GM21576 (cell line): ENCODE measurements around the gene RHOXF2.
"Not testable (repeated sequence)": the region's sequence is repeated elsewhere in the genome, so short reads cannot be mapped to it uniquely, and the experiment has no call there.

Experiments
- ATAC-seq: cut with Tn5 transposase; IDR thresholded peaks from one replicate; pipeline ENCODE4 v1.9.1; 2021; ENCODE audit warnings: mild to moderate bottlenecking, moderate library complexity; ENCODE audit not compliant: unreplicated experiment

RHOXF2 gene, protein sequence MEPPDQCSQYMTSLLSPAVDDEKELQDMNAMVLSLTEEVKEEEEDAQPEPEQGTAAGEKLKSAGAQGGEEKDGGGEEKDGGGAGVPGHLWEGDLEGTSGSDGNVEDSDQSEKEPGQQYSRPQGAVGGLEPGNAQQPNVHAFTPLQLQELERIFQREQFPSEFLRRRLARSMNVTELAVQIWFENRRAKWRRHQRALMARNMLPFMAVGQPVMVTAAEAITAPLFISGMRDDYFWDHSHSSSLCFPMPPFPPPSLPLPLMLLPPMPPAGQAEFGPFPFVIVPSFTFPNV

DNA sequence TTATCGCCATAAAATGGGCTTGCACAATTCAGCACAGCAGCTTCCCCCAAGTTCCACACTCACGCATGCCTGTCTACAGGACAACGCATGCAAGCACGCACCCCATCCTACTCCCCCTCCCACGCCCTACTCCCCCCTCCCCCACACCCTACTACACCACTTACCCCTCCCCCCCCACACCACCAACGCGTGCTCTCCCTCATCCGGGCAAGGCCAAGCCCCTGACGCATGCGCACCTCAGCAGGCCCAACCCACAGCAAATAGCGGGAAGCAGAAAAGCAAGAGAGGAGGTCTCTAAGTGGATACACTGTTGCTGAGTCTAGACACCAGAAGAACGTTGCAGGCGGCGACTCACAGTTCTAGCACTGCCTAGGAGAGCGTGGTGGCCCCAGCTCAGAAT, at the start of gene RHOXF2:
Gene RHOXF2, plus strand, starts transcription at position 301 of the 400 bp plus-strand sequence. CDS start 138 bp downstream, outside the sequence.
- not testable (repeated sequence) for ATAC-seq

DNA sequence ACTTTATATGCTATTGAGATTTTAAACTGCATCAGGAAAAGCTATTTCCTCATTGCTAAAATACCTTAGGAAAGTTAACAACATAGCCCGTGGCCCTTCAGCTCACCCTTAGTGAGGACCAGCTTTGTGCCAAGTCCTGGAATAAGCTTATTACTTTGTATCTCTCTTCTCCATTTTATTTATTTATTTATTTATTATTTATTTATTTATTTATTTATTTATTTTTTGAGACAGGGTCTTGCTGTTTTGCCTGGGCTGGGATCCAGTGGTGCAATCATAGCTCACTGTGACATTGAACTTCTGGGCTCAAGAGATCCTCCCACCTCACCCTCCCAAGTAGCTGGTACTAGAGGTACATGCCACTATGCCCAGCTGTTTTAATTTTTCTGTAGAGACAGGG, 49.0 kb upstream of the RHOXF2 start:
- no peak for ATAC-seq

DNA sequence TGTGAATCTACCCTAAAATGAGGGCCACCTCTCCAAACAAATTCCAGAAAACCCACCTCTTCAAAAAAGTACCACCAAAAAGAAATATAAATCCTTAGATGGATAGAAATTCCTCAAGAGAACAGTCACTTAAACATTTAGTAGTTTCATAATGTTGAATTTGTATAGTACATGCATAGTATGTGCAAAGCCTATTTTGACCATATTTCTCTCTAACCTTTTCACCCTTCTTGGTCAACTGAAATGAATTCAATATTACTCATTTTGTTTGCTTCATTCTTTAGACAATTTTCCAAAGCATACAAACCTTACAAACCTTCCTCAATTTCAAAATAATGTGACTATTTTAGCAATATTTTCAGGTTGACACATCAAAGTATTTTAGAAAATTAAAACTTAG, 46.8 kb upstream of the RHOXF2 start:
- no peak for ATAC-seq

DNA sequence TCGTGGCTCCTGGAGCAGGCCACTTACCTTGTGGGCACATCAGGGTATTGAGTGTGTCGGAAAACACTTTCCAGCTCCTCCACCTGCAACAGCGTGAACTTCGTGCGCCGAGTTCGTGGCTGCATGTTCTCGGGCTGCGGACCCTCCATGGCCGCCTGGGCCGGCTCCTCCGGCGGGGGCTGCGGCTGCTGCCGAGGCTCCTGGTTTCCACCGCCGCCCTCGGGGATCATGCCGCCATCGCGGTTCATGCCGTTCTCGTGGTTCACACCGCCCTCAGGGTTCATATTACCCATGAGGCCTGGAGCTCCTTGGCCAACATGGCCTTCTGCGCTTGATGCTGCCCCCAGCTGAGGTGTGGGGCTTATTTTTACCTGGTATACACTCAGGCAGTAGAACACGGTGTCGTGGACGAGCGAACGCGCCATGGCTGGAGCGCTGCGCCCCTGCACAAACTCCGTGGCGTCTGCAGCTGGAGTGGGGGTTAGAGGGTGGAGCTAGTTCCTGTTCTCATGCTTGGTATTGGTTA, 42.9 kb upstream of the RHOXF2 start, which contains the start of gene RHOXF1:
Gene RHOXF1, minus strand, starts transcription at position 476 of the 526 bp plus-strand sequence. Its CDS starts 51 bp downstream, at position 425.
- ATAC-seq = no peak

DNA sequence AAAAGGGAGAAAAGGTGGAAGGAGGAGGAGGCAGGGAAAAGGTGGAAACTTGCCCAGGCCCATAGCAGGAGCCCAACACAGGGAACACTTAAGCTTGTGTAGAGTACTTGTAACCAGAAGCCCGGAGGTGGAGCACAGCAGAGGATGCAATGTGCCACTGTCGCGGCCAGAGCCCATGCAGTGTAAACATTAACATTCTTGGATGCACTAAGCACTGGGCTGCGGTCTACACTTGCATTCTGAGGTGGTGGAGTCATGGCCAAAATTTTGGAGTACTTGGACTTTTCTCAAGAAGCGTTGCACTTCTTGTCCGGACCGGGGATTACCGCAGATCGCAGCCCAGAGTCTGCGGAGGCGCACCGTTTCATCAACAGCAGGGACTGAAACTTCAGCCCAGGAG, 38.2 kb upstream of the RHOXF2 start:
- ATAC-seq = no peak

DNA sequence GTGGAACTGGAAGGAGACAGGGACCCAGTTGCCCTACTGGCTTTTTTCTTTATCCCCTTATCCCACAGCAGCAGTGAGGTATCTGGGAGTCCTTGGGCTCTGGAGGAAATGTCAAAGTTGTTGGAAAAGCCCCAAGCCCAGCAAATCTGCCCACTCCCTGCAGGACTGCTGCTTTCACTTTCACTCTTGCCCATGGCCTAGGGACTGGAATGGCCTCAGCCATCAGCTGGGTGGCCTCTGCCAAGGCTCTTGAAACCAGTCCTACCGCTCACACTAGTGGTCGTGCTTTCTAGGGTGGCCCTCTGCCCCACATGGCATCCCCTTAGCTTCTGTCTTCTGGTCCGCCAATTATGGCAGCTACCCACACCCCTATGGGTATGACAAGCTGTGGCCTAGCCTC, 33.0 kb upstream of the RHOXF2 start:
- ATAC-seq = no peak

DNA sequence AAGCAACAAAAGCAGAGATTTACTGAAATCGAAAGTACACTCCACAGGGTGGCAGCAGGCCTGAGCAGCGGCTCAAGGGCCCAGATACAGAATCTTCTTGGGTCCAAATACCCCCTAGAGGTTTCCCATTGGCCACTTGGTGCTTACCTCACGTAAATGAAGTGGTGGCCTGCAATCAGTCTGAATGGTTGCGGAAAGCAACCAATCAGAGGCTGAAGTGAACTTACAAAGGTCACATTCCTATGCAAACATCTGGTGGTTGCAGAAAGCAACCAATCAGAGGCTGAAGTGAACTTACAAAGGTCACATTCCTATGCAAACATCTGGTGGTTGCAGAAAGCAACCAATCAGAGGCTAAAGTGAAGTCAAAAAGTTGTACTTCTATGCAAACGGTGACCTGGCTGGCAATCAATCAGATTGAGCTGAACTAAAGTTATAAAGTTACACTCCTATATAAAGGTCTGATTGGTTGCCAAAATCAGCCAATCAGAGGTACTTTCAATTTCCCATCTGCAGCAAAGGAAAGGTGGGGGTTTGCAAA, 30.0 kb upstream of the RHOXF2 start:
- ATAC-seq = not testable (repeated sequence)

DNA sequence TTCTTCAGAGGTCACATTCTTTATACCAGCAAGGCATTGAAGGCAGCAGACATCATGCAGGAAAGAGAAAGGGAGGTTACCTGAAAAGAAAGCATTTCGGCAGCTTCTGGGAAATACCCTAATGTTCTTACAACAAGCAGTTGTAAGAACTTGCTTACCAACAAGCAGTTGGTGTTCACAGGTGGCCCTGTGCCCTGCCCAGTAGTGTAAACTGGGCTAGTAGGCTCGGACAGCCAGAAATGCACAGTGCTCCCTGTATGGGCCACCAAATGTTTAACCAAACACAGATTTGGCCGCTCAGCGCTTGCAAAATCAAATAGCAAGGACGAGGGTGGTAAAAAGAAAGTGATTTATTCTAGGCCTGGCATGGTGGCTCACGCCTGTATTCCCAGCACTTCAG, 22.3 kb upstream of the RHOXF2 start:
- no peak for ATAC-seq

DNA sequence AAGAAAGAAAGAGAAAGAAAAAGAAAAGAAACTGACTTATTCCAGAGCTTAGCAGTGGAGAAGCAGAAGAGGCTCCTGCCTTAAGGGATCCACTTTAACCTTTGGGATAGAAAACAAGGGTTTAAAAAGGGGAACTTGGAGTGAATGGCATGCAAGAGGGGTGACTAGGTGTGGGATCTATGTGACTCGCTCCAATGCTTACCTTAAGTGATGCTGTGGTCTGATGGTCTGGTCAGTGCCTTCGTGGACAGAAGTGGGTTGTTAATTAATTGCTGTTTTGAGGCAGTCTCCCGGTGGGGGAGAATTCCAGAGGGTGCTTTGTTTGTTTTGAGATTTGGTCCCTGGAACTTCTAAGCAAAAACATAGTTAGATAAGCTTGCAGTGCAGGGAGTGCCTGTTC, 21.6 kb upstream of the RHOXF2 start:
- no peak for ATAC-seq

DNA sequence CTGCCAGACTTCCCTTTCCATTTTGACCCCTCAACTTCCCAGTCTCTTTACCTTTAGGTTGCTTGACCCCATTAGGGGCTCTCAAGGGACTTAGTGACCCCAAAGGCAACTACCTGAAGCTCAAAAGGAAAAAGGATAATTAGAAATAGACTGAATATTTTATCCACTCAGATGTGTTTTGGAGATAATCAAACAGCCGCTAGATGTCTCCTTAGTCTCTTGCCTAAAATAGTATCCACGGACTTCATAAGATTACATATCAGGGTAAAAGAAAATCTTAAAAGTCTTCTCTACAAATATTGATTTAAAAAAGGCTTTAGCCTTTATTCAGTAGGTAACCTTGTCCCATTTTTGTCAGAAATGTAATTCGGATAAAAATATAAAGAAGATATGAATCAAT, 21.0 kb upstream of the RHOXF2 start:
- no peak for ATAC-seq

DNA sequence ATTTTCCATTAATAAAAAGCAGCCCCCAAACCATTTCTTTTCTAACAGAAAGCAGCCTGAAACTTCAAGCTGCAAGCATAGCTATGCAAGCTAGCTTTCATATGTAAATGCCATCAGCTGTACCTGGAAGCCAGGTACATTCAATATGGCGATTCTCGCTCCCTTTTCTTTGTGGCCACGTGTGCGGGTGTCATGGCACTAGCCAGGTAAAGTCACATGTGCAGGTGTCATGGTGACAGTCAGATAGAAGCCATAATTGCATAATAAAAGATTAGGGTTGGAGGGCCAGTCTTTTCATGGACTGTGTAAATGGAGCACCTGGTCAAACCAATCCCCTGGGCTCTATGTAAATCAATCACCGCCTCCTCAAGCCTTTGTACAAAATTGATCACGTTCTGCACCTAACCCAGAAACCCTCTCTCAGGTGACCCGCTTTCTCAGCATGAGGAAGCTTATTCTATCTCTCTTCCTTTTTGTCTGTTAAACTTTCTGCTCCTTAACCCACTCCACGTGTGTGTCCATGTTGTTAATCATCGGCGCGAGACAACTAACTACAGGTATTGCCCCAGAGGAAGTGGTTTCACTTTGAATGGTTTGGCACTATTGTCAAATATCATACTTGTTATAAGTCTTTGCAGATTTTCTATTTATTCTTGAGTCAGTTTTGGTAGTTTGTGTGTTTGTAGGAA, 18.0 kb upstream of the RHOXF2 start:
- ATAC-seq = no peak

DNA sequence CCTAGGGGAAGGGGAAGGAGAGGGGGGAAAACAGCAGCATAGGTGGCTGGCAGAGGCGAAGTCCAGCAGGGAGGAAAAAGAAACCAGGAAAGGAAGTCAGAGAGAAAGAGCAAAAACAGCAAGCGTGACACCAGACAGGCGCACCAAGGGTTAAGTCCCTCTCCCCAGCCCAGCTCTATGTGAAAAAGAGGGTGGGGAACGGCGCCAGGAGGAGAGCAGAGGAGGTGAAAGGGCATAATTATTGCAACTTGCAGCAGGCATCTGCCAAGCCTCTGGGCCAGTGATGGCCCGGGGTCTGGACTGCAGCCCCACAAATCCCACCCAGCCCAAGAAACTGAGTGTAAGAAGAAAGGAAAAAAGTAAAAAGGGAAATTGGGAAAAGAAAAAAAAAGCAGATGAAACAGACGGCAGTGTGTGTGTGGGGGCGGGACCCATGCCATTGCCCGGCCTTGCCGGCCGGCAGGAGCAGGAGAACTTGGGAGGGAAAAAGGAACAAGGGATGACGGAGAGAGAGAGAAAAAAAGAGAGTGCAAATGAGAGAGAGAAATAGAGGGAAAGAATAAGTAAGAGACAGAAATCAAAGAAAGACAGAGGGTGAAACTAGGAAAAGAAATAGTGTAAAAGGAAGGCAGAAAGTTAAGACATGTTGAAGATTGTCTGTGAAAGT, 14.1 kb upstream of the RHOXF2 start:
- no peak for ATAC-seq

DNA sequence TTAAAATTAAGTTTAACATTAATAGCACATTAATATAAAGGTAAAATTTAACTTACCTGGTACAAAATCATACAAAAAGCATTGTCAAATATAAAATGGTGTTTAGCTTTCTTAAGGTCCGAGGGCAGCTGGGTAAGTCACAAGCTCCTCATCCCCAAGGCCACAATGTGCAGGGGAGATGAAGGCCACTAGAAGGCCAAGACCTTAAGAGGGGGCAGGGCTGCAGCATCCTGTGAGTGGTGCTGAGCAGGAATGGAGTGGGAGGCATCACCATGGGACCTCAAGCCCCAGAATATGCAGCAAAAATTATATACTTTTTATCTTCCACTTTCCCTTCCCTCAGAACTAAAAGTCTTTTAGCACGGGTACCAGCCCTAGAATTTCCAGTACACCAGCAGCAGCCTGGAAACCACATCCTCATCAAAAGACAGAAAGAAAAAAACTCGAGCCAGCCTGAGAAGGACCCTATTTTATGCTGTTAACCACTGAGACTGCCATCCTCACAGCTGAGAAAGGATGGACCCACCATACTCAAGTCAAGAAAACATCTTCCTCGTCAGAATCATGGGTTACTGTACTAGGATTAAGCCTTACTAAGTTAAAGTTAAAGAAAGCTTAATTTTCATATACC, 13.0 kb upstream of the RHOXF2 start:
- no peak for ATAC-seq

DNA sequence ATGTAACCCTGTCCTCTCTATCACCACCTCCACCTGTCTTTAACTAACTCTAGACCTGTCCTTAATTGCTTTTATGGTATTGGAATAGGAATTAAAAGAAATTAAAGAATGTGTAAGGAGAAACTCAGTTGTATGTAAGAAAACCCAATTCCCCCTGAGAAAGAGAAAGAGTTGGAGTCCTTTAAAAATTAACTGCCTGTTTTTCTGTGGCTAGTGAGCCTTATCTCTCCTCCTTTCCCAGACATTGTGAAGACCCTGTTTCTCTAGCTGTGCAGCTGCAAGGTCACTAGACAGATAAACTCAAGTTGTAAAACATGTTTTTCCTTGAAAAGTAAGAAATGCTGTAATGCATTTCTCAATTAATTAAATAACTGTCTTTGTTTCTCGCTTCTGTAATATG, 12.1 kb upstream of the RHOXF2 start:
- not testable (repeated sequence) for ATAC-seq

DNA sequence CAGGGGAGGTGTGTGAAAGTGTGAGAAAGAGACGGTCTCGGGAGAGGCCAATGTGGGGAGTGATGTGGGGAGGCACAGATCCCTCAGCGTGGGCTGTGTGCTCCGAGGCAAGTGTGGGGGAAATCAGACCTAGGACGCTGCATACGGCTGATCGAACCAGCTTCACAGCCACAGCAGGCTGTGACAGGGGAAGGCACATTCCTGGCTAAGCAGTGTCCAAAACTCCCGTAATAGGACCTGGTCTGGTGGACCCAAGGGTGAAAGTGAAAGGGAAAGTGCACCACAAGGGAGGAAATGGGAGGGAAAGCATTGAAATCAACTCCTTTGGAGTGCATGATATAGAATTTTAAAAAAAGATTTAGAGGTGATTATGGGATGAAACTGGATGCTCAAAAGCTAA, 10.9 kb upstream of the RHOXF2 start:
- ATAC-seq = no peak

DNA sequence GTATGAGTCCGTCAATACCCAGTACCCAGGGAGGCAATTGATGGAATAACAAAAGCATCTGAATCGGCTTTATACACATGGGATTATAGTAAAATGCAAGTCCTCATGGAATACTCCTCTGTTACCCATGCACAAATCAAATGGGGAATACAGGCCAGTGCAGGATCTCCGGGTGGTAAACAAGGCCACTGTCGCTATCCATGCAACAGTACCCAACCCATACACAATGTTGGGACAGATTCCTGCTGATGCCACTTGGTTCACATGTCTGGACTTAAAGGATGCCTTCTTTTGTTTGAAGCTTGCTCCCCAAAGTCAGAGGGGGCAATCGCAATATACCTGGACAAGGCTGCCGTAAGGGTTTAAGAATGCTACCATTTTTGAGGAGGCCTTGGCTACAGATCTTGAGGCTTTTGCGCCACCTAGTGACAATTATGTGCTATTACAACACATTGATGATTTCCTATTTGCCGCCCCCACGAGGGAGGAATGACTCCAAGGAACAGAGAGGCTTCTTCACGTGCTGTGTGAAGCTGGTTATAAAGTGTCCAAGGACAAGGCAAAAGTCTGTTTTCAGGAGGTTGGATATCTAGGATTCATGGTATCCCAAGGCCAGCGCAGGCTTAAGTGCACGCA, 8.2 kb upstream of the RHOXF2 start:
- not testable (repeated sequence) for ATAC-seq

DNA sequence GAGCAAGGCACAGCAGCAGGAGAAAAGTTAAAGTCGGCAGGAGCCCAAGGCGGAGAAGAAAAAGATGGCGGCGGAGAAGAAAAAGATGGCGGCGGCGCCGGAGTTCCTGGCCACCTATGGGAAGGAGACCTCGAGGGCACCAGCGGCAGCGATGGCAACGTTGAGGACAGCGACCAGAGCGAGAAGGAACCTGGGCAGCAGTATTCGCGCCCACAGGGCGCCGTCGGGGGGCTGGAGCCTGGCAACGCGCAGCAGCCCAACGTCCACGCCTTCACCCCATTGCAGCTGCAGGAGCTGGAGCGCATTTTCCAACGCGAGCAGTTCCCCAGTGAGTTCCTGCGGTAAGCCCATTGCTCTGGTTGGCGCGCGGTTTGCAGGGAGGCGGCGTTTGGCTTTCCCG, 673 bp downstream of the RHOXF2 start:
- not testable (repeated sequence) for ATAC-seq

DNA sequence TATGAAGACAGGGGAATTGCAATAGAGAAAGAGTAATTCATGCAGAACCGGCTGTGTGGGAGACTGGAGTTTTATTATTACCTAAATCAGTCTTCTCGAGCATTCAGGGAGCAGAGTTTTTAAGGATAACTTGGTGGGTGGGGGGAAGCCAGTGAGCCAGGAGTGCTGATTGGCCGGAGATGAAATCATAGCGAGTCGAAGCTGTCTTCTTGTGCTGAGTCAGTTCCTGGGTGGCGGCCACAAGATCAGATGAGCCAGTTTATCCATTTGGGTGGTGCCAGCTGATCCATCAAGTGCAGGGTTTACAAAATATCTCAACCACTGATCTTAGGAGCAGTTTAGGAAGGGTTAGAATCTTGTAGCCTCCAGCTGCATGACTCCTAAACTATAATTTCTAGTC, 34.8 kb downstream of the RHOXF2 start:
- not testable (repeated sequence) for ATAC-seq

DNA sequence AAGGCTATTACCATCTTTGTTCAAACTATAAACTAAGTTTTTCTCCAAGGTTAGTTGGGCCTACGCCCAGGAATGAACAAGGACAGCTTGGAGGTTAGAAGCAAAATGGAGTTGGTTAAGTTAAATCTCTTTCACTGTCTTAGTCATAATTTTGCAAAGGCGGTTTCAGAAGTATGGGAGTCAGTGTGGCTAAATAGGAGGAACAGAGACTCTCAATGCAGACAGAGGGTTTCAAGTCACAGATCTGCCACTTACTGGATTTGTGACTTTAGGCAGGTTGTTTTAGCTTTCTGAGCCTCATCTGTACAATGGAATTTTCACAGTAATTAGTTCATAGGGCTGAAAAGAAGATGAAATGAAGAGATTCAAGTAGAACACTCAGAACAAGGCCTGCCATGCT, 35.3 kb downstream of the RHOXF2 start:
- peak; percentile 98 for ATAC-seq

DNA sequence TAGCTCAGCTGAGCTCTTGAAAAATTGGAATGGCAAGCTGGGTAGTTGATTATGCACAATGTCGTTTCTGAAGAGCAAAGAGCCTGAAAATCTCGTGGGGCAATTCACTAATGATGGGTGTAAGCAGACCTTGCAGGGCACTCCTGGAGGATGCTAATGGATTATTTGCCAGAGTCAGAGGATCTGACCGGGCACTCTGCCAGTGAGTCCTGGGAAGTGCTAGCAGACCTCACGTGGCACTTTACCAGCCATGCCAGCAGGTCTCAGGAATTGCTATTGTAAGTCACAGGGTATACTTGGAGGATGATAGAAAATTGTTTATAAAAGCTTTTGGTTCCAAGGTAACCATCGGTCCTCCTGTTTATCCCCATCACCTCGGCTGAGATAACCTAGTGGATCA, 37.4 kb downstream of the RHOXF2 start:
- not testable (repeated sequence) for ATAC-seq
